ENCODE results near the gene ARHGAP30.

DNA sequence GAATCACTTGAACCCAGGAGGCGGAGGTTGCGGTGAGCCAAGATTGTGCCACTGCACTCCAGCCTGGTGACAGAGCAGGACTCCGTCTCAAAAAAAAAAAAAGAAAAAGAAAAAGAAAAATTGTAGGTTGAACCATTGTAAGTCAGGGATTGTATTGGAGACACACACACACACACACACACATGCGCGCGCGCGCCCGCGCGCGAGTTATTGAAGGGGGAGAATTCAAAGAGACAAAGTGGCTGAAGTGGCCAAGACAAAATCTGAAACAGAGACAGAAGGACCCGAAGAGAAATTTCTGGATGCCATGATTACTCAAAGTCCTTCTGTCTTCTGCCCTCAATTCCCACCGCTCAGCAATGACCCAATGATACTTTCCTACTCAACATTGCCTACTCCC, 24.8 kb upstream of the ARHGAP30 start:
- TF ChIP-seq, protein P1, sequence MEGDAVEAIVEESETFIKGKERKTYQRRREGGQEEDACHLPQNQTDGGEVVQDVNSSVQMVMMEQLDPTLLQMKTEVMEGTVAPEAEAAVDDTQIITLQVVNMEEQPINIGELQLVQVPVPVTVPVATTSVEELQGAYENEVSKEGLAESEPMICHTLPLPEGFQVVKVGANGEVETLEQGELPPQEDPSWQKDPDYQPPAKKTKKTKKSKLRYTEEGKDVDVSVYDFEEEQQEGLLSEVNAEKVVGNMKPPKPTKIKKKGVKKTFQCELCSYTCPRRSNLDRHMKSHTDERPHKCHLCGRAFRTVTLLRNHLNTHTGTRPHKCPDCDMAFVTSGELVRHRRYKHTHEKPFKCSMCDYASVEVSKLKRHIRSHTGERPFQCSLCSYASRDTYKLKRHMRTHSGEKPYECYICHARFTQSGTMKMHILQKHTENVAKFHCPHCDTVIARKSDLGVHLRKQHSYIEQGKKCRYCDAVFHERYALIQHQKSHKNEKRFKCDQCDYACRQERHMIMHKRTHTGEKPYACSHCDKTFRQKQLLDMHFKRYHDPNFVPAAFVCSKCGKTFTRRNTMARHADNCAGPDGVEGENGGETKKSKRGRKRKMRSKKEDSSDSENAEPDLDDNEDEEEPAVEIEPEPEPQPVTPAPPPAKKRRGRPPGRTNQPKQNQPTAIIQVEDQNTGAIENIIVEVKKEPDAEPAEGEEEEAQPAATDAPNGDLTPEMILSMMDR (IDR thresholded peaks at IDR 0.05), result no peak
- no peak for TF ChIP-seq POLR2AphosphoS5 (IDR thresholded peaks at IDR 0.05; ENCODE audit: insufficient read depth in 1 of 2, low read depth in 1 of 2)
- no peak for TF ChIP-seq POLR2A (IDR thresholded peaks at IDR 0.05)

All from vagina (tissue), 2 donors.